Peyer's patch (tissue), 4 donors: ENCODE measurements around the gene CEMIP.

Source experiments
- CTCF ChIP-seq, 6 experiments: fragments of 450-650 bp in 4 of 6; fragments of 200-600 bp in 2 of 6; sonication (generic) in 1 of 6; IDR thresholded peaks; one replicate each; pipeline ENCODE4 v1.5.1; 2017 to 2019; ENCODE audit warnings: antibody characterized with exemption in 6 of 6, mild to moderate bottlenecking in 3 of 6, moderate library complexity in 1 of 6
- POLR2A ChIP-seq, 2 donors: fragments of 450-650 bp; IDR thresholded peaks; one replicate each; pipeline ENCODE4 v1.5.1; 2017; ENCODE audit warnings: antibody characterized with exemption in 2 of 2, mild to moderate bottlenecking in 2 of 2, moderate library complexity in 2 of 2

- TF ChIP-seq CTCF (IDR thresholded peaks at IDR 0.05) (no peak), POLR2A (IDR thresholded peaks at IDR 0.05) (no peak)
Observed at GRCh38 chr15:80761754-80762153, 17.4 kb upstream of the CEMIP start.
